NCI-H82 treated with DMSO at 0.1 percent for 48 hours (cell line): ENCODE data around the gene DPP7.

ENCODE experiments used
- DNase-seq: peaks from one replicate; lab custom pipeline; 2025; ENCODE audit not compliant: unreplicated experiment; lab: John Stamatoyannopoulos, UW

DPP7 gene

GRCh38 chr9:137095664-137096517, 18.6 kb downstream of the DPP7 start:
- DNase-seq = no peak

DNA sequence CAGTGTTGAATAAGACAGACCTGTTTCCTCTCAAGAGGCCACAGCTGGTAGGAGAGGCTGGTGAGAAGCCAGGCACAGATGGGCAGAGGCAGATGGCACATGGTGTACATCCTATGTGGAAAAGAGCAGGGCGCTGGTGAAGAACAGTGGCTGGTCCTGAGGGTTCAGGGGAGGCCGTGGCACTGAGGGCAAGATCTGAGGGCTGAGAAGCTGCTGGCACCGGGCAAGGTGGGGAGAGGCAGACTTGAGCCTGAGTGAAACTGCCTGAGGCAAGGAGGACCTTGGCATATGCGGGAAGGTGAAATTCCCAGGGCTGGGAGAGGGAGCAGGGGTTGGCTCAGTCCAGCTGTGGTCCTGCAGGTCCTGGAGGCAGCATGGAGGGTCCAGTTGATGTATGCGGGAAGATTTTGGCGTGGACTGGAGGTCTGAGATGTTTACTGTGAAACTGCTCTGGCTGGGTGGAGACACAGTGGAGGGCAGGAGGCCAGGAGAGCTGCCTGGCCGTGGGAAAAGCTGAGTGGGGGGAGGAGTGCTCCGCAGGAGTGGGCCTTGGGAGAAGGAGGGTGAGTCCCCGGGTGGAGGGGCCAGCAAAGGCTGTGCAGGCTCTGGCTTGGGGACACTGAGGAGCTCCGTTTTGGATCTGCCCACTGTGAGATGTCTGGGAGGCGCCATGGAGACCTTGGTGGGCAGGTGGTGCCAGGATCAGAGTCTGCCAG, 25.1 kb downstream of the DPP7 start:
- DNase-seq = no peak

DNA sequence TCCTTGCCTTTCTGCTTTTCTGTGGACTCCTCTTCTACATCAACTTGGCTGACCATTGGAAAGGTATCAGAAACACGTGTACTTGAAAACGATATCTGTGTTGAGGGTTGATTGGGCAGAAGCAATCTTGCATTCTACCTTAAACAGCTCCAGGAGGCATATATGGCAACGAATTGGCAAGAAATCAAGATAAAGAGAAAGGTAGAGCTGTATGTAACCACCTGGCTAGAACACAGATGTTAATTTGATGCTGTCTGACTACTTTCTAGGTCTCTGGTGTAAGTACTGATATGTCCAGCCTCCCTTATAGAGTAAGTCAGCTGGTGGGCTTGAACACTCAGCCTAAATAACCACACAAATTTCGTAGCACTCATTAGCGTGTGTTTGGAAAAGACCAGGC, 26.4 kb downstream of the DPP7 start:
- DNase-seq = no peak

GRCh38 chr9:137087409-137087925, 27.1 kb downstream of the DPP7 start:
- DNase-seq = no peak

- DNase-seq = peak; percentile 96
Observed at GRCh38 chr9:137086531-137087408, 27.8 kb downstream of the DPP7 start, which contains the start of gene MAN1B1. MAN1B1 (plus strand) TSS chr9:137086985; CDS start chr9:137087000, 15 bp downstream.

GRCh38 chr9:137085920-137086530, 28.5 kb downstream of the DPP7 start:
- DNase-seq = no peak

DNA sequence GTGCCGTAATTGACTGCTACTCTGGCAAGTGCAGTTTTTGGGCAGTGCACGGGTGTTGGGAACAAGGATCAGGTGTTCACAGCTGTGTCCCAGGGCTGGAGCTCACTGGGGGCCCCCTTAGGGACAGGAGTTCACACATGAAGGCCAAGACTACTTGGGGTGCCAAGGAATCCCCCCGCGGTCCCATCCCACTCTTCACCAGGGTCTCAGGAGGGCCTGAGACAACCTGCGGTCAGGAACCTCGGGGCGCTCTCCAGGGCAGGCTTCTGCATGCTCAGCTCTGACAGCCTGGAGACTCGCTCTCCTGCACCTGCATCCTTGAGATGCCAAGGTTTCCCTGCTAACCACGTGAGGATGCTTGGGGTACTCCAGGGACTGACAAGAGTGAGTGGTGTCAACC, 30.0 kb downstream of the DPP7 start:
- no peak for DNase-seq

DNA sequence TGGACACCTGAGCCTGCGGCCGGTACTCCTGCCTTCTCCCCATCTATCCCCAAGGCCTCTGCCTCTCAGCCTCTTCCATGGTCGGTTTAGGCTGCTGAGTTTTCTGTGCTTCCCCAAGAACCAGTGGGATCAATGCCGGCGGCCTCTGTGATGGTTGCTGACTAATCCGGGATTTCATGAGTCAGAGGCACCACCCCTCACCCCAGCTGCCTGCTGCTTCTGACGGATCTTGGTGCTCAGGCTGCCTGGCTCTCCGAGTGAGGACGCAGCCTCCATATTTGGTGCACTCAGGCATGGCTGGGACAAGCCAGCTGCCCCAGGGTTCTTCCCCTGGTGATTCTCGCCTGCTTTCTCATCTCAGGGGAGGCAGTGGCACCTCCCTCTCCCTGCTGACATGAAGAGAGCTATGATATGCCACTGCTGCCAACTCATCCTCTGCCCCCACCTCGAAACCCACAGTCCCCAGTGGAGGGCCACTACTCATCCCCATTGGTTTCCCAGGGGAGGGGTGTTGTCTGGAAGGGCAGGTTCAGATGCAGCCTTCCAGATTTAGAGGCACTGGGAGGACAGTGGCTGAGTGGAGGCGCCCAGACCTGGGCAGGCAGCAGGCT, 31.0 kb downstream of the DPP7 start:
- DNase-seq = peak; percentile 75

GRCh38 chr9:137082925-137083290, 31.6 kb downstream of the DPP7 start:
- DNase-seq = no peak

GRCh38 chr9:137082222-137082924, 32.2 kb downstream of the DPP7 start:
- no peak for DNase-seq

DNA sequence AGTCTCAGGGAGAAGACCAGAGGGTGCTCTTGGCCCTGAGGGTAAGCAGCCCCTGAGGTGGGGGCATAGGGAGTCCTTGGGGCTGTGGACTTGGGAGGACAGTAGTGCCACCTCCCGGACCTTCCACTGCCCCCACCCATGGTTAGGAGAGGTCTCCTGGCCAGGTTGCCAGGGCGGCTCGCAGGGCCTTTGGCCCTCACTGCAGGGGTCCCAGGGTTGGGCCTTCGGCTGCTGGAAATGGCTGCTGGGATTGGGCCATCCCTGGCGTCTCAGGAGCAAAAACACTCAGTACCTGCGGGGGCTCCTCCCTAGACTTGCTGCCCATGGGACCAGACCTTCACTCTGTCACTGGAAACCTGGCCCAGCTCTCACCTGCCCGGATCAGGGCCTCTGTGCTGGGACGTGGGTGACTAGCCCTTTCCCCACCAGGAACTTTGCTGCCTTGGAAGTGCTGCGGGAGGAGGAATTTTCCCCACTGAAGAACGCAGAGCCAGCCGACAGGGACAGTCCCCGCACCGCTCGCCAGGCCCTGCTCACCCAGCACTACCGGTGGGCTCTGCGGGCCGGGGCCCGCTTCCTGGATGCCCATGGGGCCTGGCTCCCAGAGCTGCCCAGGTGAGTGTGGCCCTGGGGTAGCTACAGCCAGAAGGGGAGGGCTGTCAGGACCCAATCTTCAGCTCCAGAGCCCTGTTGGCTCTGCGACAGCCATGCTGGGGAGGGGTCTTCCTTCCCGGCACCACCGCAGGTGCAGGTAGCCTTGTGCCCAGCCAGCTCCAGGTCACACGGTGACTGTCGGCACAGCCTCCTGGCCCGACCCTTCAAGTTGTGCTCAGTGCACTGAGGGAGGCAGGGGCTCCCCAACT, 34.0 kb downstream of the DPP7 start:
- DNase-seq = no peak

GRCh38 chr9:137079401-137079787, 35.1 kb downstream of the DPP7 start:
- no peak for DNase-seq

- DNase-seq = no peak
Observed at GRCh38 chr9:137078701-137079400, 35.7 kb downstream of the DPP7 start.

- DNase-seq = no peak
Observed at GRCh38 chr9:137077758-137078693, 36.5 kb downstream of the DPP7 start.

GRCh38 chr9:137077010-137077747, 37.4 kb downstream of the DPP7 start, which contains the start of gene UAP1L1:
UAP1L1 (plus strand) TSS chr9:137077517; CDS start chr9:137077533, 16 bp downstream.
- DNase-seq = no peak

GRCh38 chr9:137076636-137077009, 37.9 kb downstream of the DPP7 start:
- no peak for DNase-seq
